Stimulated activated CD4-positive, alpha-beta T cell treated with anti-CD3 and anti-CD28 coated beads, Interleukin-15, amount 100 ng/mL, for 24 hours (primary cell): ENCODE measurements around the gene HFE.
A peak's percentile ranks its signal among the peaks of the same experiment; 100 is the strongest.
"Not testable (repeated sequence)": the region's sequence is repeated elsewhere in the genome, so short reads cannot be mapped to it uniquely, and the experiment has no call there.

Source experiments
- DNase-seq: peaks from one replicate; pipeline ENCODE4 v3.0.0-alpha.2; 2020

Gene HFE

DNA sequence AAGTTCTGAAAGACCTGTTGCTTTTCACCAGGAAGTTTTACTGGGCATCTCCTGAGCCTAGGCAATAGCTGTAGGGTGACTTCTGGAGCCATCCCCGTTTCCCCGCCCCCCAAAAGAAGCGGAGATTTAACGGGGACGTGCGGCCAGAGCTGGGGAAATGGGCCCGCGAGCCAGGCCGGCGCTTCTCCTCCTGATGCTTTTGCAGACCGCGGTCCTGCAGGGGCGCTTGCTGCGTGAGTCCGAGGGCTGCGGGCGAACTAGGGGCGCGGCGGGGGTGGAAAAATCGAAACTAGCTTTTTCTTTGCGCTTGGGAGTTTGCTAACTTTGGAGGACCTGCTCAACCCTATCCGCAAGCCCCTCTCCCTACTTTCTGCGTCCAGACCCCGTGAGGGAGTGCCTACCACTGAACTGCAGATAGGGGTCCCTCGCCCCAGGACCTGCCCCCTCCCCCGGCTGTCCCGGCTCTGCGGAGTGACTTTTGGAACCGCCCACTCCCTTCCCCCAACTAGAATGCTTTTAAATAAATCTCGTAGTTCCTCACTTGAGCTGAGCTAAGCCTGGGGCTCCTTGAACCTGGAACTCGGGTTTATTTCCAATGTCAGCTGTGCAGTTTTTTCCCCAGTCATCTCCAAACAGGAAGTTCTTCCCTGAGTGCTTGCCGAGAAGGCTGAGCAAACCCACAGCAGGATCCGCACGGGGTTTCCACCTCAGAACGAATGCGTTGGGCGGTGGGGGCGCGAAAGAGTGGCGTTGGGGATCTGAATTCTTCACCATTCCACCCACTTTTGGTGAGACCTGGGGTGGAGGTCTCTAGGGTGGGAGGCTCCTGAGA is at the start of gene HFE:
Gene HFE (plus strand): TSS at position 146 of the 832 bp plus-strand sequence. CDS start 12 bp downstream, at position 158.
- DNase-seq = peak; percentile 47

GRCh38 chr6:26041946-26042345 is 45.3 kb upstream of the HFE start:
- DNase-seq = no peak

DNA sequence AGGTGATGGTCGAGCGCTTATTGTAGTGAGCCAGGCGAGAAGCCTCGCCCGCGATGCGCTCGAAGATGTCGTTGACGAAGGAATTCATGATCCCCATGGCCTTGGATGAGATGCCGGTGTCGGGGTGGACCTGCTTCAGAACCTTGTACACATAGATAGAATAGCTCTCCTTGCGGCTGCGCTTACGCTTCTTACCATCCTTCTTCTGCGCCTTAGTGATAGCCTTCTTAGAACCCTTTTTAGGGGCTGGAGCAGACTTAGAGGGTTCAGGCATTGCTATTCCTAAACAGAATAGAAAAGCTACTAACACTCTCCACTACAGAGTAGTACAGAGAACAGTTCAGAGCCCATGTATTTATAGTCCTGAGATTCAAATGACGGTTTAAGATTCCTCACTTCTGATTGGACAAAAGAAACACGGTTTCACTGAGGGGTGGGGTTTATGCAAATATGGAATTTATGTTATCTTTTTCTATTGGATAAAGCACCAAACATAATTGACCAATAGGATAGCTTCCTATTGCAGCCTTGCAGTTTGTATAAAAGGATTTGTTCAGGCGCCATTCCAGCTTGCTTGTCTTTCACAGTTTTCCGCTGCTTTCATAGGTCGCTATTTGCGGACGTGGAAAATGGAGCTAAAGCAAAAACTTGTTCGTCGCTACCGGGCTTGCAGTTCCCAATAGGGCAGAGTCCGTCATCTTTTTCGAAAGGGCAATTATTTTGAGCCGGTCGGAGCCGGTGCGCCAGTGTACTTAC is 43.7 kb upstream of the HFE start:
- DNase-seq = peak; percentile 75

GRCh38 chr6:26044140-26045064 is 42.8 kb upstream of the HFE start:
- peak; percentile 62 for DNase-seq

DNA sequence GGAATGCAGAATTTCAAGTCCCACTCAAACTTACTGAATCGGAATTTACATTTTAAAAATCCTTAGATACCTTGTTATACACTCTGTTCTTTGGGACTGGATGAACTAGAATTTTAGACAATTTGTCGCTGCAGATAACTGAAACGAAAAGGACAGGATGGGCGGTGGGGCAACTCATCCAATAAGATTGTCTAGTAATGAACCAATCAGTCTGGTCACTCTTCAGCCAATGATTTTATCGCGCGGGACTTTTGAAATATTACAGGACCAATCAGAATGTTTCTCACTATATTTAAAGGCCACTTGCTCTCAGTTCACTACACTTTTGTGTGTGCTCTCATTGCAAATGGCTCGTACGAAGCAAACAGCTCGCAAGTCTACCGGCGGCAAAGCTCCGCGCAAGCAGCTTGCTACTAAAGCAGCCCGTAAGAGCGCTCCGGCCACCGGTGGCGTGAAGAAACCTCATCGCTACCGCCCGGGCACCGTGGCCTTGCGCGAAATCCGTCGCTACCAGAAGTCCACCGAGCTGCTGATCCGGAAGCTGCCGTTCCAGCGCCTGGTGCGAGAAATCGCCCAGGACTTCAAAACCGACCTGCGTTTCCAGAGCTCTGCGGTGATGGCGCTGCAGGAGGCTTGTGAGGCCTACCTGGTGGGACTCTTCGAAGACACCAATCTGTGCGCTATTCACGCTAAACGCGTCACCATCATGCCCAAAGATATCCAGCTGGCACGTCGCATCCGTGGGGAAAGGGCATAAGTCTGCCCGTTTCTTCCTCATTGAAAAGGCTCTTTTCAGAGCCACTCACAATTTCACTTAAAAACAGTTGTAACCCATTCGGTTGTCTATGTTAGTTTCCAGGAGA is 41.9 kb upstream of the HFE start:
- DNase-seq = peak; percentile 80

- DNase-seq = peak; percentile 27
Measured at GRCh38 chr6:26045928-26046368, 41.3 kb upstream of the HFE start.

- DNase-seq = not testable (repeated sequence)
Measured at GRCh38 chr6:26047329-26047728, 39.9 kb upstream of the HFE start.

GRCh38 chr6:26048590-26048989 is 38.6 kb upstream of the HFE start:
- DNase-seq = no peak

- no peak for DNase-seq
Measured at GRCh38 chr6:26051665-26052310, 35.4 kb upstream of the HFE start.

- DNase-seq = not testable (repeated sequence)
Measured at GRCh38 chr6:26052762-26053250, 34.4 kb upstream of the HFE start.

GRCh38 chr6:26053992-26054780 is 33.0 kb upstream of the HFE start:
- no peak for DNase-seq

DNA sequence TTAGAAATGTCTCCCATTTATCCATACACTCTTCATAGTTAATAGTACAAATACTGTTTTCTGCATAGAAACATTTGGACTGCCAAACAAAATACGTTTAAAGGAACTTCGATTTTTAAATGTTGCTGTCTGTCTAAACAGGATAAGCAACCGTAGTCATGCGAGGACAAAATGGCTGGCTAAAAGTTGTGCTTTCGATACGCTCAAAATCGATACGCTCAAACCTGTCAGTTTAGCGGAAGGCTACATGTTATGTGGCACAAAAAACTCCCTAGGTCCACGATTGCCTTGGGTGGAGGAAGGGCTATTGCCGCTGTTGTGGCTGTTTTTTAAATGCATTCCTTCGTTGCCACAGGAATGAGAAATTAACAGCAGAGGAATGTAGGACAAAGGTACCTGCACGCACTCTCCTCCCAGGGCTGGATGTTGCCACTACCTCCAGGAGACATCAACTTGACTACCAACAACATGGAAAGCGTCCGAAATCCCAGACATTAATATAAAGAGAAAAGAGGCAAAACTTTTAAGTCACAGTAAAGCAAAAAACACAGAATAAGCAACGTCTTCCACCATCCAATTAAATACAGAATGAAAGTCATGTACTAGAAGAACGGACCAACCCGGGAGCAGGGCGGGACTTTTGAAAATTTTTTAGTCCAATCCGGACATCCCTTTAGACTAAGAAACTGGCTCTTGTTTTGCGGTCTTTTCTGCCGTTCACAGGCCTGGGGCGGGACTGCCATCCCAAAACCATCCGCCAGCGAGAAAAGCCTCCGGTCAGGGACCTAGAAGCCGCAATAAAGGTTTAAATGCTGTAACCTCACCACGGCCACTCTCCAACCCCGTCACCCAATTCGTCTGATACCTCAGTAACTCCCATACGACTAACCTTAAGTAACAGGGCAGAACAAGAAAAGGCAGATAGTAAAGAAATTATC is 32.2 kb upstream of the HFE start:
- peak; percentile 88 for DNase-seq

DNA sequence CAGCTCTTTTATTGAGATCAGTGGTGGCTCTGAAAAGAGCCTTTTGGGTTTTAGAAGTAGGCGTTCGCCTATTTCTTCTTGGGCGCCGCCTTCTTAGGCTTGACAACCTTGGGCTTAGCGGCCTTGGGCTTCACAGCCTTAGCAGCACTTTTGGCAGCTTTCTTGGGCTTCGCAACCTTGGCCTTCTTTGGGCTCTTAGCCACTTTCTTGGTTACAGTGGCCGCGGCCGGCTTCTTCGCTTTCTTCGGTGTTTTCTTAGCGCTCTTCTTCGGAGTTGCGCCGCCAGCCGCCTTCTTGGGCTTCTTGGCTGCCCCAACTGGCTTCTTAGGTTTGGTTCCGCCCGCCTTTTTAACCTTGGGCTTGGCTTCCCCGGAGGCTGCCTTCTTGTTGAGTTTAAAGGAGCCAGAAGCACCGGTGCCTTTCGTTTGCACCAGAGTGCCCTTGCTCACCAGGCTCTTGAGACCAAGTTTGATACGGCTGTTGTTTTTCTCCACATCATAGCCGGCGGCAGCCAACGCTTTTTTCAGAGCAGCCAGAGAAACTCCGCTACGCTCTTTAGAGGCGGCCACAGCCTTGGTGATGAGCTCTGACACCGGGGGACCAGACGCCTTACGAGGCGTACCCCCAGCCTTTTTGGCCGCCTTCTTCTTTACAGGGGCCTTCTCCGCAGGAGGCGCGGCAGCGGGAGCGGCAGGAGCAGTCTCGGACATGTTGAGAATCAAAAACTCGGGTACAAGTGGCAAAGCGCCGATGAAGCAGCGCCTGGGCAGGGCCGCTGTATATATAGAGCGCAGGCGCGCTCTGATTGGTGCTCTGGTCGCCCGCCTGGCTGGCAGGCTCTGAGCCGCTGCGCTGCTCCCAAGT is 31.3 kb upstream of the HFE start:
- peak; percentile 88 for DNase-seq

DNA sequence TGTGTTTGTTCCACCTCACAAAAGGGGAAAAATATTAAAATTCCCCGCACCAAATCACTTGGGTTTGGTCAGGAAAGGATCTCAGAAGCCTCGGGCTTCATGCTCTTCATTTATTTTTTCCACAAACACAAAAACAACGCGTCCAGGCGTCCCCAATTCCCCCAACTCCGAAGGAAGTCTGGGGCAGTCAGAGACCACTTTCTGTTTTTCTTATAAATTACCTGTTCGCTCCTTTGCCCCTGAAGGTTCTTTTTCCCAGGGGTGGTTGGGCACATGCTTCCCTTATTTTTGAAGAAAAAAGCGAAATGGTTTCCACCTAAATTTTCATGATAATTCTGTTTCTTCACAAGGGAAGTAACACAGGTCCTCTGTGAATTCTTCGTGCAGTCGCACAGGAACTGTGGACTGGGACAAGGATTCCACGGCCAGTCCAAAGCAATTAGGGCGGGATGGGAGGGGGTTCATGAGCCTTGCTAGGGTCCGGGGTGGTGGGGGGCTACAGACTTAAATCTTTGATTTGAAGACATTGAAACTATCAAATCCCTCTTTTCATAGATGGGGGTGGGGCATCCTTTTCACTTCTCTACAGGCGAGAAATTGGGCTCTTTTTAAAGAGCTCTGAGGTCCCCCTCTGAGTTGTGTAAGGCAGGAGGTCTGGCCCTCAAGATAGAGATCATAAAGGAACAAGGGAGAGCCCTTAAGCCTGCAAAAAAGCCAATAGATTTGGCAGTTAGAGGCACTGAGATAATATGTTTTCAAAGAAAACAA is 30.5 kb upstream of the HFE start:
- peak; percentile 22 for DNase-seq

DNA sequence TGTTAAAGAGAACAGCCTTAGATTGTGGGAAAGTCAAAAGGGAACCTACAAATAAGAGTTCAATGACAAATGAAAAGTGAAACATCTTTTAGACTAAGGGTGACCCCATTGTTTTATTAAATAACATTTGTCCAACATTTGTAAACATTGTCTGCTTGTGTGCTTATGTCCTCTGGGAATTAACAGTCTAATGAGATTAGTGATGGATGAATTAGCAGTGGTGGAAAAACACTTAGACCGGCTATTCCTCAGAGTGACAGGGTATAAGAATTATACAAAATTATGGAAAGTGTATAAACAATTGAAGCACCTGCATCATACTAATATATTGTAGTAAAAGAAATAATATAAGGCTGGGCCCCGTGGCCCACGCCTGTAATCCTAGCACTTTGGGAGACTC is 29.3 kb upstream of the HFE start:
- no peak for DNase-seq

- not testable (repeated sequence) for DNase-seq
Measured at GRCh38 chr6:26058477-26059033, 28.7 kb upstream of the HFE start.

DNA sequence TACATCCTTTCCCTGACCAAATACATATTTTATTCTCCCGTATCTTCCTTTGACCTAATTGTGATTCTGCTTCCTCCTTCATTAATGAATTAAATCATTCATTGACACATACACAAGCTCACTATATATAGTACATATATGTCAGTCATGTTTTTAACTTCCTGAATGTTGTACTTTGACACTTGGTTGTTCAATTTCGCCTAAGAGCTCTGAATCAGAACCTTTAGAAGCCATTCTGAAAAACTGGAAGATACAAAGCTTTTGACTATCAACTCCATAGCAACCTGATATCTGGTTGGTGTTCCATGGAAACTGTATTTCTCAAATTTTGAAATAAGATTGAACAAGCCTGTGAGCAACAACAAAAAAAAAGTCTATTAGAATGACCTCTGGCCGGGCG is 27.3 kb upstream of the HFE start:
- no peak for DNase-seq
